ENCODE data around the gene PEX1.
"Not testable (repeated sequence)": the region's sequence is repeated elsewhere in the genome, so short reads cannot be mapped to it uniquely, and the experiment has no call there.

Gene PEX1

DNA sequence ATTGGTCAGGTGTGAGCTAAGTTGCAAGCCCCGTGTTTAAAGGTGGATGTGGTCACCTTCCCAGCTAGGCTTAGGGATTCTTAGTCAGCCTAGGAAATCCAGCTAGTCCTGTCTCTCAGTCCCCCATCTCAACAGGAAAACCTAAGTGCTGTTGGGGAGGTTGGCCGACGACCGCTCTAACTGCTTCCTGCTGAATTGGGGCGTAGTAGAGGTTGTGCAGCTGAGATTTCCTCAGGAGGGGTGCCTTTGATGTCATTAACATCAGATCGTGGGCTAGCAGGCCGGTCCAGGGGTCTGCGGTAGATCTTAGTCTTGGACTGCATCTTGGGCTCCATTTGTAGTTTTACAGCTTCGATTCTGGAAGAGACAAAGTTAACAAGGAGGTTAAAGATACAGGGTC, 59.7 kb downstream of the PEX1 start:
- not testable (repeated sequence) for H3K9me2 ChIP-seq (replicated peaks; ENCODE audit: low read depth, low read length); H3F3A ChIP-seq (ENCODE audit: low read depth); H2AFZ ChIP-seq (ENCODE audit: low read length); H3K4me2 ChIP-seq (ENCODE audit: low read depth, low read length, poor library complexity, severe bottlenecking); H3K9me3 ChIP-seq (ENCODE audit: insufficient read depth, low read depth, low read length); H3K4me1 ChIP-seq (ENCODE audit: insufficient read depth, low read length, poor library complexity, severe bottlenecking); H3K36me3 ChIP-seq (ENCODE audit: insufficient read depth, low read length); H3K27me3 ChIP-seq (ENCODE audit: insufficient read depth, low read length, poor library complexity, severe bottlenecking); H3K4me3 ChIP-seq (ENCODE audit: low read length, poor library complexity, severe bottlenecking); H3K79me2 ChIP-seq (ENCODE audit: insufficient read depth, low read length); H4K20me1 ChIP-seq (ENCODE audit: insufficient read depth, low read length, poor library complexity, severe bottlenecking); H3K9ac ChIP-seq (ENCODE audit: low read depth, low read length, poor library complexity, severe bottlenecking)

DNA sequence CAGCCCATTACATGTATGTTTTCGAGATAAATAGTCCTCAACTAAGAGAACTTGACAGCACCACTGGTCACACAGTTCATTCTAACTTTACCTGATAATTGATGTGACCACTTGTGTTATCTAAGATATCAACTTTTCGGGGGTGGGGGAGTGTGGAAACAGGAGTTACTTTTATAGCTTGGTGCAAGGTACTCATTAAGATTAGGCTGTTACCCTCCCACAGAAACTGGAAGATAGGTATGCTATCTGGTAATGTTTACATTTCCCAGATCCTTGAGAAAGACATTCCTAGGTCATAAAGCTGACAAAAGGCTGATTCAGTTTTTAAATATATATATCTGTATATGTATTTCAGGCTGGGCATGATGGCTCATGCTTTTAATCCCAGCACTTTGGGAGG, 61.6 kb downstream of the PEX1 start:
- TF ChIP-seq, protein P1, sequence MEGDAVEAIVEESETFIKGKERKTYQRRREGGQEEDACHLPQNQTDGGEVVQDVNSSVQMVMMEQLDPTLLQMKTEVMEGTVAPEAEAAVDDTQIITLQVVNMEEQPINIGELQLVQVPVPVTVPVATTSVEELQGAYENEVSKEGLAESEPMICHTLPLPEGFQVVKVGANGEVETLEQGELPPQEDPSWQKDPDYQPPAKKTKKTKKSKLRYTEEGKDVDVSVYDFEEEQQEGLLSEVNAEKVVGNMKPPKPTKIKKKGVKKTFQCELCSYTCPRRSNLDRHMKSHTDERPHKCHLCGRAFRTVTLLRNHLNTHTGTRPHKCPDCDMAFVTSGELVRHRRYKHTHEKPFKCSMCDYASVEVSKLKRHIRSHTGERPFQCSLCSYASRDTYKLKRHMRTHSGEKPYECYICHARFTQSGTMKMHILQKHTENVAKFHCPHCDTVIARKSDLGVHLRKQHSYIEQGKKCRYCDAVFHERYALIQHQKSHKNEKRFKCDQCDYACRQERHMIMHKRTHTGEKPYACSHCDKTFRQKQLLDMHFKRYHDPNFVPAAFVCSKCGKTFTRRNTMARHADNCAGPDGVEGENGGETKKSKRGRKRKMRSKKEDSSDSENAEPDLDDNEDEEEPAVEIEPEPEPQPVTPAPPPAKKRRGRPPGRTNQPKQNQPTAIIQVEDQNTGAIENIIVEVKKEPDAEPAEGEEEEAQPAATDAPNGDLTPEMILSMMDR (conservative IDR thresholded peaks at IDR 0.05; ENCODE audit: low read length): no peak
- no peak for TF ChIP-seq EZH2phosphoT487 (IDR thresholded peaks at IDR 0.05; ENCODE audit: borderline replicate concordance)
- Histone ChIP-seq H3K9me3 (ENCODE audit: insufficient read depth, low read depth, low read length) (no peaks in the 10 kb centered on the region), H3K79me2 (ENCODE audit: insufficient read depth, low read length) (no peaks in the 10 kb centered on the region), H3K36me3 (ENCODE audit: insufficient read depth, low read length) (no peaks in the 10 kb centered on the region), H3K4me1 (ENCODE audit: insufficient read depth, low read length, poor library complexity, severe bottlenecking) (no peaks in the 10 kb centered on the region), H3K27me3 (ENCODE audit: insufficient read depth, low read length, poor library complexity, severe bottlenecking) (no peaks in the 10 kb centered on the region), H3K4me3 (ENCODE audit: low read length, poor library complexity, severe bottlenecking) (no peak overlapping the region), H3F3A (ENCODE audit: low read depth) (no peaks in the 10 kb centered on the region), H2AFZ (ENCODE audit: low read length) (no peak overlapping the region), H3K9me2 (replicated peaks; ENCODE audit: low read depth, low read length) (no peaks in the 10 kb centered on the region), H4K20me1 (ENCODE audit: insufficient read depth, low read length, poor library complexity, severe bottlenecking) (no peaks in the 10 kb centered on the region), H3K9ac (ENCODE audit: low read depth, low read length, poor library complexity, severe bottlenecking) (no peak overlapping the region), H3K4me2 (ENCODE audit: low read depth, low read length, poor library complexity, severe bottlenecking) (no peak overlapping the region)

DNA sequence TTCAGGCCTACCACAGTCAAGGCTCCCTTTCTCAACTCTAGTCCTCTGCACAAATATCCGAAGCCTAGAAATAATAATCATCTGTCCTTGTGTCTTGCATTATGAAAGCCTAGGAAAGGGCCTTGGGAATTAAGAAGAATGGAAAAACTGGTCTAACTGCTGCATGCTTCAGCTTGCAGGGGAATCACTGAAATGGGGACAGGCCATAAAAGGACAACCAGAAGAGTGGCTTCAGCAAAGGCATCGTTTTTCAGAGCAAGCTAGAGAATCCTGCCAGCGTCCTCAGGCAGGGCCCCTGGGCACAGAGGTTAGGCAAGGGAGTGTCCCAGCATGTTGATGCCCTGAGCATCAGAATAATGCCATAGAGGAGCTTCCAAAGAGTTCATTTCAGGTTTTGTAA, 63.8 kb downstream of the PEX1 start:
- no peaks in the 10 kb centered on the region for H4K20me1 ChIP-seq (ENCODE audit: insufficient read depth, low read length, poor library complexity, severe bottlenecking)
- H3K4me1 ChIP-seq (ENCODE audit: insufficient read depth, low read length, poor library complexity, severe bottlenecking): no peaks in the 10 kb centered on the region
- no peaks in the 10 kb centered on the region for H3K9me3 ChIP-seq (ENCODE audit: insufficient read depth, low read depth, low read length)
- H2AFZ ChIP-seq (ENCODE audit: low read length): no peak overlapping the region
- no peaks in the 10 kb centered on the region for H3K27me3 ChIP-seq (ENCODE audit: insufficient read depth, low read length, poor library complexity, severe bottlenecking)
- H3F3A ChIP-seq (ENCODE audit: low read depth): no peaks in the 10 kb centered on the region
- H3K36me3 ChIP-seq (ENCODE audit: insufficient read depth, low read length): no peaks in the 10 kb centered on the region
- H3K9me2 ChIP-seq (replicated peaks; ENCODE audit: low read depth, low read length): no peaks in the 10 kb centered on the region
- no peaks in the 10 kb centered on the region for H3K79me2 ChIP-seq (ENCODE audit: insufficient read depth, low read length)
- no peak overlapping the region for H3K9ac ChIP-seq (ENCODE audit: low read depth, low read length, poor library complexity, severe bottlenecking)
- H3K4me2 ChIP-seq (ENCODE audit: low read depth, low read length, poor library complexity, severe bottlenecking): no peak overlapping the region
- TF ChIP-seq EZH2phosphoT487 (IDR thresholded peaks at IDR 0.05; ENCODE audit: borderline replicate concordance): no peak
- TF ChIP-seq, protein P1 (conservative IDR thresholded peaks at IDR 0.05; ENCODE audit: low read length): no peak
- H3K4me3 ChIP-seq (ENCODE audit: low read length, poor library complexity, severe bottlenecking): no peak overlapping the region

DNA sequence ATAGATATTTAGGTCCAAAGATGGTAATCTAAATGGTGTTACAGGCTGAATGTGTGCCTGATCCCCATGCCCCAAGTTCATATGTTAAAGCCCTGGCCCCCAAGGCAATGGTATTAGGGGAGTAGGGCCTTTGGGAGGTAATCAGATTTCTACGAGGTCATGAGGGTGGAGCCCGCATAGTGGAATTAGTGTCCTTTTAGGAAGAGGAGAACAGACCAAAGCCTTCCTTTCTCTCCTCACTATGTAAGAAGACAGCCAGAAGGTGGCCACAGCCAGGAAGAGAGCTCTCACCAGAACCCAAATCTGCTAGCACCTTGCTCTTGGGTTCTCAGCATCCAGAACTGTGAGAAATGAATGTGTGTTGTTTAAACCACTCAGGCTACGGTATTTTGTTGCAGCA, 65.8 kb downstream of the PEX1 start:
- Histone ChIP-seq H3K9me3 (ENCODE audit: insufficient read depth, low read depth, low read length) (no peaks in the 10 kb centered on the region), H4K20me1 (ENCODE audit: insufficient read depth, low read length, poor library complexity, severe bottlenecking) (no peaks in the 10 kb centered on the region), H3K4me2 (ENCODE audit: low read depth, low read length, poor library complexity, severe bottlenecking) (no peak overlapping the region), H3K9ac (ENCODE audit: low read depth, low read length, poor library complexity, severe bottlenecking) (no peak overlapping the region), H3K36me3 (ENCODE audit: insufficient read depth, low read length) (no peaks in the 10 kb centered on the region), H2AFZ (ENCODE audit: low read length) (no peak overlapping the region), H3K4me3 (ENCODE audit: low read length, poor library complexity, severe bottlenecking) (no peak overlapping the region), H3K4me1 (ENCODE audit: insufficient read depth, low read length, poor library complexity, severe bottlenecking) (no peaks in the 10 kb centered on the region), H3K27me3 (ENCODE audit: insufficient read depth, low read length, poor library complexity, severe bottlenecking) (no peaks in the 10 kb centered on the region), H3K9me2 (replicated peaks; ENCODE audit: low read depth, low read length) (no peaks in the 10 kb centered on the region), H3F3A (ENCODE audit: low read depth) (no peaks in the 10 kb centered on the region), H3K79me2 (ENCODE audit: insufficient read depth, low read length) (no peaks in the 10 kb centered on the region)
- TF ChIP-seq EZH2phosphoT487 (IDR thresholded peaks at IDR 0.05; ENCODE audit: borderline replicate concordance): no peak
- TF ChIP-seq, protein P1 (conservative IDR thresholded peaks at IDR 0.05; ENCODE audit: low read length): no peak

All from Loucy (cell line).